Measurements from ENCODE around the gene EDN3.

Gene EDN3, protein sequence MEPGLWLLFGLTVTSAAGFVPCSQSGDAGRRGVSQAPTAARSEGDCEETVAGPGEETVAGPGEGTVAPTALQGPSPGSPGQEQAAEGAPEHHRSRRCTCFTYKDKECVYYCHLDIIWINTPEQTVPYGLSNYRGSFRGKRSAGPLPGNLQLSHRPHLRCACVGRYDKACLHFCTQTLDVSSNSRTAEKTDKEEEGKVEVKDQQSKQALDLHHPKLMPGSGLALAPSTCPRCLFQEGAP

GRCh38 chr20:59300333-59301081 is at the start of gene EDN3:
EDN3 (plus strand) TSS chr20:59300611; CDS start chr20:59300813, 202 bp downstream.
- DNase-seq: no peak

DNA sequence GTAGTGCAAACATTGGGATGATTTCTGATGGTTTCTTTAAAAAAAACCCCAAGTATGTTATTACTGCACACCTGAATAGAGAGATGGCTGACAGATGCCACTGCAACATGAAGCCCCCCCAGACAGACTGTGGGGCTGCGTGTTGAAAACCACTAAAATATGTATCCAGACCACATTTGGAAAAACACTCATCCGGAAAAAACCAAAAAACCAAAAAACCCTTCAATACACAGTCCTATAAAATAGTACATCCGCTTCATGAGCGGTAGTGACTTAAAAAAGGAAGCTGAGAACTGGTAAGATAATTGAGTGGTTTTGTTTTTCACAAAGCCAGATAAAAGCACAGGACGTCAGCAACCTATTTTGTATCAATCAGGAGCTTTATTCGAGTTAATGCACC is 47.1 kb upstream of the EDN3 start:
- DNase-seq: no peak

DNA sequence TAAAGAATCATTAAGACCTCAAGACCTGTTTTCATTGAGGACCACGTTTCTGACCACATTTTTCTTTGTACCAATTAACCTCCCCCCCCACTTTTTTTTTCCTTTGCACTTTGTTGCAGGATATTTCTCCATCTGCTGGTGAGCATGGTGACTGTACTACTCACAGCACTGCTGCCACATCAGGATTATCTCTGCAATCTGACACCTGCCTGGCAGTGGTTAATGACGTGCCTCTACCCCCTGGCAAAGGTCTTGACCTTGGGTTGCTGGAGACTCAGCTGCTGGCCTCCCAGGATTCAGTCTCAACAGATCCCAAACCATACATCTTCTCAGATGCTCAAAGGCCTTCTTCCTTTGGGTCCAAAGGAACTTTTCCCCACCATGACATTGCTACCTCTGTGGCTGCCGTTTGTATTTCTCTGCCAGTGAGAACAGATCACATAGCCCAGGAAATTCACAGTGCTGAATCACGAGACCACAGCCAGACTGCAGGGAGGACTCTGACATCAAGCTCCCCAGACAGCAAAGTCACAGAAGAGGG is 46.6 kb upstream of the EDN3 start:
- DNase-seq: no peak

DNA sequence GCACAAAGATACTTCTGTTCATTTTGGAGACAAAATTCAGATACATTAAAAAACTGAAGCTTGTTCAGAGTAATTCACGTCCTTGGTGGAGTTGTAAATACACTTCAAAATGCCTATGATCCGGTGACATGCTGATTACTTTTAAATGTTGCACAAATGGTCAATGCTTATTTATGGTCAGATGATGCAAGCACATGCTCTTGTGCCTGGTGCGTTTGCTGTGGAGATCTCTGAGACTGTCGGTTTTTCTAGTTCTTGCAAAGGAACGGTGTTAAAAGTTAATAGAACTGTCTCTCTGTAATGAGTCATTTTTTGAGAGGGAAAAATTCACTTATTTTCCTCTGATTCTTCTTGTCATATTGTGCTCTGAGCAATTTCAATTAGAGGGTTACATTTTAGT is 45.2 kb upstream of the EDN3 start:
- DNase-seq: no peak

DNA sequence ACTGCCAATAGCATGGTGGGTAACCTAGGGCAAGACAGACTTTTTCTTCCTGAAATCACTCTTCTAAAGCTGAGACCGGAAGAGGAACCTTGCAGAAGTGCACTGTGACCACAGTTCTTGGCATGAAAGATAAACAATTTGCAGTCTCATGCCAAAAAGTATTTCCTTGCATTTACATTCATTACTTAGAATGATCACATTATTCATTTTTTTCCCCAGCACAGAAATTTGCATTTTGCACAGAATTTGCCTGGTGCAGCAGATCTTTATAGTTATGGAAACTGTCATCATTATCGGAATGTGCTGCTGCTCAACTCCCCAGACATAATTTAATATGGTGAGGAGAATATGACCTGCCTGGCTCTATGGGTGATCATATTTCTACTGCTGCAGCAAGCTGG is 42.2 kb upstream of the EDN3 start:
- DNase-seq: no peak

DNA sequence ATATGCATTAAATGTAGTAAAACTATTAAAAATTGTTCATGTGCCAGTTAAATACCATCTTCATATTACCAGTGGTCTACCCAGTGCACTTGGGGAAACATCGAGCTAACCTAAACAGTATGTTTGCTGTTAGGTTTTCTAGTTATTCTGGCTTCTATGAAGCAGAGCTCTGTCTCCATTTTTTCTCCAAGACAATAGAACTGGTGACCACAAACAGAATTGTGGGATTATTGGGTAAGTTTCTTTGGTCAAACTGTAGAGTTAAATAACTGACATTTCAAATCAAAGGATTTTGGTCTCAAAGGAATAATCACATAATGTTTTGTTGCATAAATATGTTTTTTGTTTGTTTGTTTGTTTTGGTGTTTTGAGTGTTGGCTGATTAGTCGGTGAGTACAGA is 40.5 kb upstream of the EDN3 start:
- DNase-seq: no peak

DNA sequence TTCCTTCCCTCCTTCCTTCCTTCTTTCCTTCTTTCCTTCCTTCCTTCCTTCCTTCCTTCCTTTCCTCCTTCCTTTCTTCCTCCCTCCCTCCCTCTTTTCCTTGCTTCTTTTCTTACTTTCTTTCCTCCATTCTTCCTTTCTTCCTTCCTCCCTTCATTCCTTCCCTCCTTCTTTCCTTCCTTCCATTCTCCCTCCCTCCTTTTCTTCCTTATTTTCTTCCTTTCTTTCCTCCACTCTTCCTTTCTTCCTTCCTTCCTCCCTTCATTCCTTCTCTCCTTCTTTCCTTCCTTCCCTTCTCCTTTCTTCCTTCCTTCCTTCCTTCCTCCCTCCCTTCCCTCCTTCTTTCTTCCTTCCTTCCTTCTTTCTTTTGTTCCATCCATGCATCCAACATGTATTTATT is 35.1 kb upstream of the EDN3 start:
- no peak for DNase-seq

- no peak for DNase-seq
Observed at GRCh38 chr20:59268870-59269269, 31.5 kb upstream of the EDN3 start.

- DNase-seq: no peak
Observed at GRCh38 chr20:59269411-59270025, 30.9 kb upstream of the EDN3 start.

GRCh38 chr20:59270380-59270779 is 30.0 kb upstream of the EDN3 start:
- no peak for DNase-seq

DNA sequence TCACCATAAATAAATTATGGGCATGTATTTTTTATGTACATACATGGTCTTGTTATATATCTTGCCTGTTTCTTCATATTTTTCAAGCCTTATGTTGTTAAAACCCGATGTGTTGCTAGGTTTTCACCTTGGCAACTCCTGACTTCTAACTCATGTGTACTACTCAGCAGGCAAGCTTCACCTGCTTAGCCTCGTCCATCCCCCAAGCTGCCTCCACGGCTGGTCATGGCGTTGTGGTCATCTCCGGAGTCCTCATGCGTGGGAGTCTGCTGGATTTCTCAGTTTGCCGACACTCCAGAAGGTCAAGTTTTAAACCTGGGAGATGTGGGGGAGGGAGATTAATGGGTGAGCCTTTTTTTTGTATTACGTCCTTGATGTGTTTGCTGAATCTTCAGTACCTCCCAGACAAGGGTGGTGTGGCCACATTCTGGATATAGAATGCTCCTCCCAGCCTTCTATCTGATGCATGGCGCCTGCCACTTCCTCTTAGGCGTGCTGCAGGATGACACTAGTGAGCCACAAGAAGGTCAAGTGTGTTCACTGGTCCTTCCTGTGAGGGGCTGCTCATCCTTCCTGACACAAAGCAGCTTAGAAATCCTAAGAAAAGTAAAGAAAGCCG is 26.6 kb upstream of the EDN3 start:
- no peak for DNase-seq

DNA sequence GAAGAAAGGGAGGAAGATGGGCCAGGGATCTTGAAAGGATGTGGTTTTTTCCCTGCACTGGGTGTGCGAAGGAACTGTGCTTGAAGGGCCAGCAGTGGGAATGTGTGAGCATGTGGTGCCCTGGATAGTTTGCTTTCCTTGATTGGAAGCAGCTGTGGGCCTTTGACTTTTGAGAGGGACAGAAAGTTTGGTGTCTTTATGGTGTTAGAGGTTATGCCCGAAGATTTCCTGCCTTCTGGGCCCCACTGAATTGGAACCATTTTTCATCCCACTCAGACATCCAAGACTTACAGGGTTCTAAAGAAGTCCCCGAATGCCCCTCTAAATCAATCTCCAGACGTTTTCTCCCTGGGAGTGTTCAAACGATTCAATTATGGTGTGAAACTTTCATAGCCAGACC is 23.5 kb upstream of the EDN3 start:
- DNase-seq: no peak

DNA sequence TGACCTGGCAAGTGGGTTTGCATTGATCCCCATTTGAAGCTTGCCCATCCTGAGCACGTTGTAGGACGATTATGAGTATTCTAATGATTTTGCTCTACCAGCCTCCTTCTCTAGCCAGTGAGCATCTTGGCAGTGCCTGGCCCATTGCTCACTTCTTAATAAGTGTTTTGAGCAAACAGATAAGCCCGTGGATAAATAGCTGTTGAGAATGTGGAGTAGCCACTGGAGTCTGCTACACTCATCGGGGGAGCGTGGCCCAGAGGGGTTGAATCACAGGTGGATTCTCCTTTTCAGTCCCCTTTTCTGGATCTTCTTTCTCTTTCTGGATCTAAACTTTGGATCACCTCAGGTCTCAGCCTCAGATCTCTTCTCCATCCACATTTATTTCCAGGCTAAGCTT is 15.9 kb upstream of the EDN3 start:
- no peak for DNase-seq

GRCh38 chr20:59289994-59290393 is 10.4 kb upstream of the EDN3 start:
- no peak for DNase-seq

DNA sequence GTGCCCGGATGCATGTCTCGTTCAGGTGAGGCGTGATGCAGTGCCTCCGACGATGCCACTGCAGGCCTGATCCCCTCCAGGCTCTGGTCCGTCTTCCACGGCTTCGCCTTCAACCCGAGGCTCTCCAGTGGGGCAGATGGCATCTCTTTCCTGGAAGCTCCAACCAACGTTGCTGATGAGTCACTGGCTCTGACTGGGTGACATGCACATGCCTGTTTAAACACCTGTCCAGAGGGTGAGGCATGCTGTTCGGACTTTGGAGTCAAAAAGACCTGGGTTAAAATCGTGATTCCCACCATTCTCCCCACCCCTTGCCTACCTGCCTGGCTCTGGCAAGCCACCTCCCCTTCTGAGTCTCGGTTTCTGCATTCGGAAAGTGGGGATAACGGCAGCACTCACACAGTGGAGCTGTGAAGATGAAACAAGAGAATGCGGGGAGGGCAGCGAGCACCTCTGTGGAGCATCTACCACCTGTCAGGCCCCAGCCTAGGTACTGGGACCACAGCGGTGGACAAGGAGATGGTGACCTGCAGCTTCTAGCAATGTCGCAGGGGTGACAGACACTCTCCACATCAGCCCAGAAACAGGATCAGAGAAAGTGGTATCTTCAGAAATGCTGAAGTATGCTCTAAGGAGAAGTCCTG is 8.5 kb upstream of the EDN3 start:
- DNase-seq: peak; percentile 41

DNA sequence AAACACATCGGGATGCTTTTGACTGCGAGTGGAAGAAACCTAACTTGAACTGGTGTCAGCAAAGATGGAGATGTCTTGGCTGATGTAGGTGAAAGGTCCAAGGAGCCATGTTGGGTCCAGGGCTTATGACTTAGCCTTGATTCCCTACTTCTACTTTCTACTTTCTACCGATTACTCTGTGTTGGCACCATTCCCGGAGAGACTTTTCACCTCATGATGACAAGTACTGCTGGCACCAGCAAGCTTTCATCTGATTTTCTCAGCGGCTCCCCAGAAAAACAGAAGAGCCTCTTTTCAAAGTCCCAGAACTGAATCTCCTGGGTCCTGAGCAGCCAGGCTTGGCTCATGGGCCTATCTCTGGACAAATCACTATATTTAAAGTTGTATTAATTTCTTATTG is 4.9 kb upstream of the EDN3 start:
- no peak for DNase-seq

GRCh38 chr20:59297686-59298085 is 2.7 kb upstream of the EDN3 start:
- no peak for DNase-seq

- DNase-seq: no peak
Observed at GRCh38 chr20:59299945-59300332, 472 bp upstream of the EDN3 start.

GRCh38 chr20:59301343-59302007 is 1.1 kb downstream of the EDN3 start:
- no peak for DNase-seq

- DNase-seq: no peak
Observed at GRCh38 chr20:59305908-59306655, 5.7 kb downstream of the EDN3 start.

GRCh38 chr20:59307270-59307669 is 6.9 kb downstream of the EDN3 start:
- DNase-seq: no peak
